H1 (cell line): ENCODE results near the gene ARHGDIG. TPM values are rescaled to one million over a fixed set of nuclear protein-coding genes. Genes with fewer than 3 reads are reported as not detected.
"Not testable (repeated sequence)": the region's sequence is repeated elsewhere in the genome, so short reads cannot be mapped to it uniquely, and the experiment has no call there.

Experiments
- CTCF ChIA-PET: fragments of 300-600 bp; sonication (Branson Sonifier 250); formaldehyde crosslinking; loops from one replicate; lab custom pipeline; 2021; ENCODE audit not compliant: partially characterized antibody; lab: Charles Lee
- POLR2A ChIA-PET: fragments of 300-600 bp; sonication (Branson Sonifier 250); formaldehyde crosslinking; loops from one replicate; lab custom pipeline; 2021; ENCODE audit warnings: inconsistent platforms; ENCODE audit not compliant: partially characterized antibody; lab: Charles Lee
- DNase-seq, 2 experiments: peaks; one replicate each; pipeline versions ENCODE4 v3.0.0 to v3.0.0-alpha.2; 2010 to 2022; ENCODE audit warnings: low spot score in 2 of 2, low read depth in 1 of 2, mixed read lengths in 1 of 2
- FAIRE-seq: peaks from 2 replicates; lab custom pipeline; 2011; peaks lifted over from hg19 to GRCh38; lab: Jason Lieb, UNC
- H2AFZ ChIP-seq: 2 replicates; pipeline ENCODE4 v1.8.1; 2012; ENCODE audit warnings: low read length, inconsistent platforms
- H2AK5ac ChIP-seq: 2 replicates; pipeline ENCODE4 v1.6.1; 2013; ENCODE audit warnings: low read depth, low read length
- H2BK120ac ChIP-seq: replicated peaks from 2 replicates; pipeline ENCODE3; 2013; ENCODE audit warnings: low read depth, low read length, inconsistent platforms
- H2BK12ac ChIP-seq: 2 replicates; pipeline ENCODE4 v1.6.1; 2013; ENCODE audit warnings: low read depth, low read length
- H2BK15ac ChIP-seq: 2 replicates; pipeline ENCODE4 v1.6.1; 2013; ENCODE audit warnings: low read length
- H2BK20ac ChIP-seq: 2 replicates; pipeline ENCODE4 v1.6.1; 2013; ENCODE audit warnings: low read length
- H2BK5ac ChIP-seq: 2 replicates; pipeline ENCODE4 v1.6.1; 2013; ENCODE audit warnings: low read depth, low read length
- H3K14ac ChIP-seq: 2 replicates; pipeline ENCODE4 v1.6.1; 2013; ENCODE audit warnings: inconsistent platforms; ENCODE audit not compliant: insufficient read length
- H3K18ac ChIP-seq: 2 replicates; pipeline ENCODE4 v1.6.1; 2013; ENCODE audit warnings: low read length; ENCODE audit errors: extremely low read depth
- H3K23ac ChIP-seq: 2 replicates; pipeline ENCODE4 v1.6.1; 2013; ENCODE audit warnings: inconsistent platforms; ENCODE audit not compliant: insufficient read length
- H3K23me2 ChIP-seq: 2 replicates; pipeline ENCODE4 v1.6.1; 2013; ENCODE audit warnings: low read depth, low read length
- H3K27ac ChIP-seq: 2 replicates; pipeline ENCODE4 v1.6.1; 2011; ENCODE audit warnings: low read depth, low read length, inconsistent platforms
- H3K27me3 ChIP-seq, 4 experiments: replicated peaks in 1 of 4; 1 replicate in 1 of 4; 2 replicates in 3 of 4; pipeline versions ENCODE4 v1.6.1 to v1.8.1; 2011 to 2013; ENCODE audit warnings: low read length in 3 of 4, mild to moderate bottlenecking in 3 of 4, inconsistent platforms in 2 of 4, mixed read lengths in 2 of 4, moderate library complexity in 1 of 4; ENCODE audit not compliant: control insufficient read depth in 3 of 4, insufficient read depth in 3 of 4; ENCODE audit errors: extremely low read depth in 1 of 4
- H3K36me3 ChIP-seq, 4 experiments: 2 replicates each; pipeline versions ENCODE4 v1.6.1 to v1.8.1; 2011 to 2013; ENCODE audit warnings: mild to moderate bottlenecking in 4 of 4, low read length in 3 of 4, moderate library complexity in 2 of 4, control low read depth in 1 of 4, inconsistent platforms in 1 of 4; ENCODE audit not compliant: insufficient read depth in 4 of 4, control insufficient read depth in 2 of 4
- H3K4ac ChIP-seq: replicated peaks from 2 replicates; pipeline ENCODE3; 2013; ENCODE audit warnings: low read length, low read depth, mixed read lengths, inconsistent platforms; ENCODE audit not compliant: insufficient read length
- H3K4me1 ChIP-seq, 4 experiments: replicated peaks in 1 of 4; 1 replicate in 1 of 4; 2 replicates in 3 of 4; pipeline versions ENCODE4 v1.6.1 to v1.8.1; 2011 to 2013; ENCODE audit warnings: low read length in 3 of 4, inconsistent platforms in 2 of 4, mixed read lengths in 1 of 4; ENCODE audit not compliant: insufficient read depth in 4 of 4, control insufficient read depth in 3 of 4
- H3K4me2 ChIP-seq, 2 experiments: 2 replicates each; pipeline versions ENCODE4 v1.6.1 to v1.8.1; 2011 to 2013; ENCODE audit warnings: low read depth in 2 of 2, low read length in 2 of 2, control low read depth in 1 of 2, inconsistent platforms in 1 of 2, mild to moderate bottlenecking in 1 of 2; ENCODE audit not compliant: insufficient read depth in 1 of 2
- H3K4me3 ChIP-seq, 4 experiments: fragments of 200-600, 300-600 bp in 1 of 4; sonication (generic), shearing (Covaris generic), sonication (Bioruptor Twin) in 1 of 4; 2 replicates each; pipeline versions ENCODE4 v1.5.1 to v1.8.1; 2011 to 2016; ENCODE audit warnings: low read length in 4 of 4, low read depth in 3 of 4, control low read depth in 2 of 4, inconsistent platforms in 2 of 4, mild to moderate bottlenecking in 2 of 4, mixed read lengths in 1 of 4, moderate library complexity in 1 of 4; ENCODE audit not compliant: insufficient read depth in 2 of 4; ENCODE audit errors: extremely low read depth in 1 of 4
- H3K56ac ChIP-seq: replicated peaks from 2 replicates; pipeline ENCODE3; 2013; ENCODE audit warnings: low read depth, mild to moderate bottlenecking, mixed read lengths, low read length, inconsistent platforms; ENCODE audit not compliant: insufficient read length
- H3K79me1 ChIP-seq: 2 replicates; pipeline ENCODE4 v1.6.1; 2013; ENCODE audit warnings: low read depth, low read length, control low read depth
- H3K79me2 ChIP-seq, 2 experiments: 2 replicates each; pipeline versions ENCODE4 v1.6.1 to v1.8.1; 2012 to 2013; ENCODE audit warnings: low read length in 2 of 2, mild to moderate bottlenecking in 2 of 2, inconsistent platforms in 1 of 2; ENCODE audit not compliant: insufficient read depth in 2 of 2, control insufficient read depth in 1 of 2
- H3K9ac ChIP-seq, 4 experiments: replicated peaks in 1 of 4; 1 replicate in 1 of 4; 2 replicates in 3 of 4; pipeline versions ENCODE4 v1.6.1 to v1.8.1; 2011 to 2013; ENCODE audit warnings: low read depth in 3 of 4, low read length in 3 of 4, control low read depth in 2 of 4, mild to moderate bottlenecking in 2 of 4, moderate library complexity in 2 of 4, inconsistent platforms in 1 of 4; ENCODE audit errors: extremely low read depth in 1 of 4
- H3K9me3 ChIP-seq, 2 experiments: 2 replicates each; pipeline versions ENCODE4 v1.6.1 to v1.8.1; 2012 to 2013; ENCODE audit warnings: mild to moderate bottlenecking in 2 of 2, moderate library complexity in 2 of 2, control low read depth in 1 of 2, inconsistent platforms in 1 of 2, low read depth in 1 of 2, low read length in 1 of 2, mixed read lengths in 1 of 2; ENCODE audit not compliant: insufficient read depth in 2 of 2
- H4K20me1 ChIP-seq, 2 experiments: replicated peaks in 1 of 2; 2 replicates each; pipeline versions ENCODE3 to v1.8.1; 2011 to 2013; ENCODE audit warnings: inconsistent platforms in 2 of 2, low read length in 2 of 2, mild to moderate bottlenecking in 1 of 2; ENCODE audit not compliant: insufficient read depth in 2 of 2, control insufficient read depth in 1 of 2
- H4K5ac ChIP-seq: 2 replicates; pipeline ENCODE4 v1.6.1; 2013; ENCODE audit warnings: low read length, low read depth, mixed read lengths, inconsistent platforms; ENCODE audit not compliant: insufficient read length
- H4K8ac ChIP-seq: 2 replicates; pipeline ENCODE4 v1.8.0; 2013; ENCODE audit warnings: mild to moderate bottlenecking, moderate library complexity, low read length, inconsistent platforms; ENCODE audit not compliant: insufficient read depth; ENCODE audit errors: extremely low read depth
- H4K91ac ChIP-seq: replicated peaks from 2 replicates; pipeline ENCODE3; 2013; ENCODE audit warnings: low read length, mixed read lengths, inconsistent platforms; ENCODE audit not compliant: insufficient read length
- WGBS, 2 experiments: shearing (Covaris generic) in 1 of 2; methylation state at CpG; one replicate each; pipeline versions ENCODE4 v1.1.6 to v1.1.7; 2013 to 2015; ENCODE audit warnings: low lambda C conversion rate in 2 of 2, mixed read lengths in 2 of 2, inconsistent platforms in 1 of 2, low coverage in 1 of 2, missing lambda C conversion rate in 1 of 2; ENCODE audit not compliant: insufficient replicate concordance in 2 of 2, insufficient coverage in 1 of 2, insufficient read length in 1 of 2; ENCODE audit errors: extremely low coverage in 1 of 2, missing lambda C conversion rate in 1 of 2; 5-methylcytosine and 5-hydroxymethylcytosine counted together
- polyA plus RNA-seq, 7 experiments: library from polyadenylated mRNA; depleted of rRNA in 3 of 7; stranded (reverse) in 5 of 7; unstranded in 2 of 7; fragments of >200 nt in 5 of 7; fragments of 200-250 nt in 2 of 7; gene quantifications; 1 replicate in 5 of 7; 2 replicates in 1 of 7; 4 replicates in 1 of 7; pipeline versions ENCODE4 v1.2.1 to v1.2.3, GENCODE V29; 2011 to 2013; ENCODE audit warnings: missing spikeins in 2 of 7, mixed read lengths in 2 of 7
- total RNA-seq: library from RNA; stranded (reverse); fragmentation: NEBNext Ultra II Directional; extraction: Animal tissue kit (Norgen Biotek cat#: 25700); gene quantifications from 2 replicates; pipeline ENCODE4 v1.2.1, GENCODE V29; 2021

Gene ARHGDIG
- total and polyA plus RNA-seq, 2 of the 8 experiments (the other 6 are each of a cell fraction or from before 2014, with no cell fraction given): 1.2 to 2.9 TPM

DNA sequence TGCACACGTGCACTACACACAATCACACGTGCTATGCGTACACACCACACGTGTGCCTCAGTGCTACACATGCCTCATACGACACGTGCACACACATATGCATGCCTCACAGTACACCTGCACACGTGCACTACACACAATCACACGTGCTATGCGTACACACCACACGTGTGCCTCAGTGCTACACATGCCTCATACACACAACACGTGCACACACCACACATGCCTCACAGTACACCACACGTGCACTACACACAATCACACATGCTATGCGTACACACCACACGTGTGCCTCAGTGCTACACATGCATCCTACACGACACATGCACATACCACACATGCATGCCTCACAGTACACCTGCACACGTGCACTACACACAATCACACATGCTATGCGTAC, 12.8 kb upstream of the ARHGDIG start:
- H3K4me3 ChIP-seq, H3K27ac ChIP-seq, H3K27me3 ChIP-seq, H3K14ac ChIP-seq, H4K8ac ChIP-seq, H3K56ac ChIP-seq, H3K79me2 ChIP-seq, H3K4me2 ChIP-seq, H4K91ac ChIP-seq, H3K23ac ChIP-seq, H3K36me3 ChIP-seq, H2AFZ ChIP-seq, H3K4me1 ChIP-seq, H3K9ac ChIP-seq, FAIRE-seq, DNase-seq, CTCF ChIA-PET, H3K23me2 ChIP-seq, H4K20me1 ChIP-seq, H3K79me1 ChIP-seq, H3K9me3 ChIP-seq, H4K5ac ChIP-seq, H3K4ac ChIP-seq, H3K18ac ChIP-seq, H2BK20ac ChIP-seq, H2BK15ac ChIP-seq, H2BK120ac ChIP-seq: not testable (repeated sequence)
- Histone ChIP-seq H2BK5ac (peak overlapping the region; percentile 3; the same call in 1 of the 2 replicates), H2AK5ac (peak overlapping the region; percentile 79; the same call in 1 of the 2 replicates), H2BK12ac (0 out of 2 replicates have a peak overlapping the region, but pooled peaks have one; percentile 50)
- POLR2A ChIA-PET: interaction anchor here (1.0 to 2.4 kb wide), 2 partner anchors 16 to 40 kb away, joined by 3 to 13 read pairs; partner anchors contain the start of gene PDIA2
- 89% methylated on average over 17 of the region's 17 CpGs; no CpG with 5 or more reads in 1 of the 2 experiments for WGBS, 2 experiments
